Measurements from ENCODE around the gene NFE2L2. TPM values are rescaled to one million over a fixed set of nuclear protein-coding genes. Genes with fewer than 3 reads are reported as not detected.

Gene NFE2L2
- total and polyA plus RNA-seq, 2 donors (not counting 3 experiments of a cell fraction or from before 2014, with no cell fraction given) = 57.1 to 66.2 TPM

DNA sequence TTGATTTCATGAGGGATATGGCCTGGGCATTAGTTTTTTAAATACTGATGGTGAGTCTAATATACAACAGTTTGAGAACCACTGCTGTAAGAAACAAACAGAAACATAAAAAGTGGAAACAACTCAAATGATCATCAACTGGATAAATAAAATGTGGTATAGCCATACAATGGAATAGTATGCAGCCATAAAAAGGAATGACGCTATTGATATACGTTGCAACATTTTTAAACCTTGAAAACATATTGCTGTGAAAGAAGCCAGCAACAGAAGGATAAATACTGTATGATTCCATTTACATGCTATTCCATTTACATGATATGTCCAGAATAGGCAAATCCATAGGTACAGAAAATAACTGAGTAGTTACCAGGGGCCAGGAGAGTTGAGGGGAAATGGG, 6.5 kb downstream of the NFE2L2 start:
- Histone ChIP-seq H3K9ac (replicated peaks; ENCODE audit: extremely low read depth, insufficient read depth, low read length) (no peak overlapping the region), H3K36me3 (ENCODE audit: control insufficient read depth in 2 of 2, extremely low read depth in 1 of 2, insufficient read depth in 2 of 2, low read length in 2 of 2) (peaks cover 0 to 2% of the 10 kb centered on the region in 2 experiments), H3K27ac (ENCODE audit: insufficient read depth, low read depth, low read length) (no peak overlapping the region), H3K4me1 (ENCODE audit: control insufficient read depth, extremely low read depth, insufficient read depth, low read length) (peaks cover 54% of the 10 kb centered on the region), H3K9me3 (replicated peaks; ENCODE audit: control insufficient read depth, insufficient read depth, low read length) (no peaks in the 10 kb centered on the region), H3K4me2 (ENCODE audit: insufficient read depth, low read length) (no peak overlapping the region), H3K9me1 (replicated peaks; ENCODE audit: control insufficient read depth, extremely low read depth, insufficient read depth, low read length) (no peaks in the 10 kb centered on the region), H3K27me3 (ENCODE audit: control insufficient read depth in 2 of 2, insufficient read depth in 2 of 2, low read length in 2 of 2) (no peaks in the 10 kb centered on the region), H4K20me1 (replicated peaks; ENCODE audit: control insufficient read depth, extremely low read depth, insufficient read depth, low read length) (peaks cover 20% of the 10 kb centered on the region), H3K4me3 (replicated peaks in 1 of 3; ENCODE audit: insufficient read depth in 1 of 3, low read depth in 1 of 3, low read length in 3 of 3) (no peak overlapping the region), H3K79me2 (ENCODE audit: control insufficient read depth, insufficient read depth, low read length) (peaks cover 100% of the 10 kb centered on the region), H2AFZ (ENCODE audit: low read depth, low read length) (no peak overlapping the region)
- no TSS peak for BruUV-seq (replicated peaks)
- dilution Hi-C loops (cut with MboI; ENCODE audit: extremely low pct_ligation_motif_present, low sequenced_read_pairs) (loop anchor here (10.0 kb wide), 1 partner anchor 93 kb away; no protein-coding TSS in a partner anchor), intact Hi-C loops (cut with micrococcal nuclease) (no loop called here)
- no peak for FAIRE-seq
- no peak for DNase-seq (ENCODE audit: low read depth, low spot score)
- ChIA-PET CTCF (no interaction called here), POLR2A (no interaction called here)
- TF ChIP-seq POLR2A (IDR thresholded peaks at IDR 0.05; ENCODE audit: low read depth, low read length) = no peak
- no peak for TF ChIP-seq POLR2AphosphoS5 (IDR thresholded peaks at IDR 0.05; ENCODE audit: insufficient read depth, low read depth, low read length)
- no peak for TF ChIP-seq CTCF (IDR thresholded peaks at IDR 0.05; ENCODE audit: extremely low read depth in 1 of 2, insufficient read depth in 1 of 2, low read depth in 1 of 2, low read length in 2 of 2)
- TF ChIP-seq, protein P1, sequence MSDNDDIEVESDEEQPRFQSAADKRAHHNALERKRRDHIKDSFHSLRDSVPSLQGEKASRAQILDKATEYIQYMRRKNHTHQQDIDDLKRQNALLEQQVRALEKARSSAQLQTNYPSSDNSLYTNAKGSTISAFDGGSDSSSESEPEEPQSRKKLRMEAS (IDR thresholded peaks at IDR 0.05; ENCODE audit: insufficient read depth, insufficient read length) = no peak
- no peak for TF ChIP-seq FOS (IDR thresholded peaks at IDR 0.05; ENCODE audit: borderline replicate concordance, insufficient read depth, low read length)
- no peak for TF ChIP-seq EZH2 (IDR thresholded peaks at IDR 0.05; ENCODE audit: borderline replicate concordance, low read depth, low read length, severe bottlenecking)
- TF ChIP-seq MYC (IDR thresholded peaks at IDR 0.05; ENCODE audit: low read depth, low read length) = no peak
- no peak for TF ChIP-seq GATA2 (IDR thresholded peaks at IDR 0.05; ENCODE audit: insufficient read depth, insufficient read length, low read depth, low read length)
